ENCODE measurements around the gene BANP.
A peak's percentile ranks its signal among the peaks of the same experiment; 100 is the strongest.
"Not testable (repeated sequence)": the region's sequence is repeated elsewhere in the genome, so short reads cannot be mapped to it uniquely, and the experiment has no call there.

Gene BANP

GRCh38 chr16:87966685-87967185, 15.5 kb downstream of the BANP start:
- DNase-seq (ENCODE audit: low spot score) = no peak

DNA sequence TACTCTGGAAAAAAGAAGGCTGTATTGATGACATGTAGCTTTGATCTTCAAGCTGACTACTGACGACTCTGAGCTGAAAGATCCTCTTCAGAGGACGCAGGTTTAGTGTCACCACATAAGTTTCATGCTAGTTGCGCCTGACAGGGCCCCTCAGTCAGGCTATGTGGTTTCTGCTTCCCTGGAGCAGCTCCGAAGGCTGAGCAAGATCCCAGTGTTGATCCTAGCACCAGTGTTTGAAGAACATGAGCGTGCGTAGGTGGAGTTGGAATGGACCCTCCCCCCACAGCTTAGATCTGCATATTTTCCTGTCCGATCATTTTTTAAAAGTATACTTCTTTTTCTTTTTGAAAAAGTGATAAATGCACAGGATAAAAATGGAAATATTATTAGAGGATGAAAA, 17.3 kb downstream of the BANP start:
- peak; percentile 75 for DNase-seq (ENCODE audit: low spot score)

DNA sequence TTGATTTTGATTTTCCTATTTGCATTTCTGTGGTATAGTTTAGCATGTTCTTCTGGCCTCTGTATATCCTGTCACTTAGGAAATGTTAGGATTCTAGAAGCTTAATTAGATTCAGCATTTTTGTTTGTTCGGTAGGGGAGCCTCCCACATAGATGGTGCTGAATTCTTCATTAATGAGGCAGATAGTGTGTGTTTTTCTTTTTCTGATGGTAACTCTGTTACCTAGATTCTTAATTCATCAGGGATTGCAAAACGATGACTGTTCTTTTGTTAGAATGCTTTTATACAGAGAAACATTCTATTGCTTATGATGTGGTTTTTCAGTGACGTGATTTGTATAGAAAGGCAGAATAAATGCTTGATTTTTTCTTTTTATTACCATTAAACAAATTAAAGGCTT, 19.0 kb downstream of the BANP start:
- peak; percentile 32 for DNase-seq (ENCODE audit: low spot score)

- DNase-seq (ENCODE audit: low spot score) = no peak
Measured at GRCh38 chr16:87971933-87972332, 20.7 kb downstream of the BANP start.

DNA sequence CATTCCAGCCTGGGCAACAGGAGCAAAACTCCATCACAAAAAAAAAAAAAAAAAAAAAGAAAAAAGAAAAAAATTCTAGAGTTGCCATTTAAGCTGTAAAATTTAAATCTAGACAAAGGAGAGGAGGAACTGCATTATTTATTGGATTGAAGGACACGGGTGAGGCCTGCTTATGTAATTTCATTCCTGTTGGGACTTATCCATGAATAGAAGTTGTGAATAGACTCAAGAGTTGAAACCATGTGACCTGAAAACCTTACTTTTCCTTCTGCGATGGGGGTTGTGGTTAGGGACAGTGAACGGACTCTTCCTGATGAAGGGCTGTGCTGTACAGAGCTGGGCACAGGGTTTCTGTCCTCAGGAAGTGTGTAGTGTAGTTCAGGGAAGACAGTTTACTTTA, 22.5 kb downstream of the BANP start:
- DNase-seq (ENCODE audit: low spot score) = no peak

DNA sequence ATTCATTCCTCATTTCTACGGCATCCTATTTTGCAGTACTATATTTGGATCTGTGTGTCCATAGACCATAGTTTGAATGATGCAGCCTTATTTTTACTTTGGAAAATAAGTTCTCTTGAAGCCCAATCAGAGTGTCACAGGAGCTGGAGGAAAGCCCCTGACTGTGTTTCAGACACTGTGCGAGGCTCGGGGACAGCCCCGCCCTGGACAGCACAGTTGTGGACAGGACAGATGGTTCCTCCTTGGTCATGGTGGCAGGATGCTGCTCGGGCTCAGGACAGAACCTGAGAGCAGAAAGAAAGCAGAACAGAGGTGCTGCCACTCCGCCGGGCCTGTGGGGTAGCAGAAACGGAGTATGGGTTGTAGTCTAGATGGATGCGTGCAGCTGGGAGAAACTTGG, 22.9 kb downstream of the BANP start:
- DNase-seq (ENCODE audit: low spot score) = no peak

GRCh38 chr16:87976665-87977064, 25.4 kb downstream of the BANP start:
- no peak for DNase-seq (ENCODE audit: low spot score)

GRCh38 chr16:87978127-87978526, 26.9 kb downstream of the BANP start:
- DNase-seq (ENCODE audit: low spot score) = no peak

DNA sequence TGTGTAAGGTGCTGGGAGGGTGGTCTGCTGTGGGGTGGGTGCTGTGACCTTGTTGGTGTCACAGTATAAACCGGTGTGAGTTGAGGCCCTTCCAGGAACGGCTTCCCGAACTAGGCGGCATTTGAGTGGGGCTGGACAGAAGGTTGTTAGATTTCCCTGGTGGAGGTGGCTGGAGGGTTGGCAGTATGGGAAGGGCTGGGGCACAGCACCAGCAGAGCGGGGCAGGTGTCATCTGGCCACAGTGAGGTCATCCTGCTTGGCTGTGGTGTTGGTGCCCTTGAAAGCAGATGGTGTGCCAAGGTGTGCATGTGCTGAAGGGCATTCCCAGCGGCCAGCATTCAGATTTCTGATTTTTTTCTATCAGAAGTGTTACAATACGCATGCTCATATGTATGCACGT, 28.1 kb downstream of the BANP start:
- no peak for DNase-seq (ENCODE audit: low spot score)

DNA sequence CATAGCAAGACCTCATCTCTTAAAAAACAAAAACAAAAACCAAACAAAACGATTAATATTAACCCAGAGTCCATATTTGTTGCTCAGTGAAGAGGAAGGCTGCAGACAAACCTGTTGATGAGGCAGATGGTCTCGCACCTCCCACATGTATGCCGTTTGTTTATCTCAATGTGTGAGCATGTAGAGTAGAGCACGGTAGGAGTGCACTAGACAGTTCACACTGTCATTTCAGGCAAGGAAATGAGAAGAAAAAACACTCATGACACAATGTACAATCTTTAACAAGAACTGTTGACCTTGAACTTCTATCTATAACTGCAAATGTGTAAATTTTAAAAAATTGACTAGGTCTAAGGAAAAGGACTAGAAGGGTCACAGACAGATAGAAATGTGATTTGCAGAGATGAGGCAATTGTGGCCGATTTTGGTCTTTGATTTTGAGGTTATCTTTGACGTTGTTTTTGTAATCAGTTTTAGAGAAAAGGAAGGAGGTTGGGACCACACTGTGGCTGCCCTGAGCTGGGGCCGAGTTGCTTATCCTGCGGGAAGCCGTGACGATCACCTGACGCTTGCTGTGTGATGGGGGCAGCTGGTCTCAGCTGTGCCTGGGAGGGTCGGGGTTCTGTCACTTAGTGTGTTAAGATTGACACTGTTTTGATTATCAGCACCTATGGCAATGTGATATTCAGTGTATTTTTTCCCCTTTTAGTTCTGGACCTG, 28.8 kb downstream of the BANP start:
- not testable (repeated sequence) for DNase-seq (ENCODE audit: low spot score)

- DNase-seq (ENCODE audit: low spot score) = not testable (repeated sequence)
Measured at GRCh38 chr16:87981376-87981775, 30.1 kb downstream of the BANP start.

- no peak for DNase-seq (ENCODE audit: low spot score)
Measured at GRCh38 chr16:87982581-87983041, 31.4 kb downstream of the BANP start.

- not testable (repeated sequence) for DNase-seq (ENCODE audit: low spot score)
Measured at GRCh38 chr16:87983072-87983736, 32.0 kb downstream of the BANP start.

GRCh38 chr16:87983737-87984097, 32.5 kb downstream of the BANP start:
- not testable (repeated sequence) for DNase-seq (ENCODE audit: low spot score)

DNA sequence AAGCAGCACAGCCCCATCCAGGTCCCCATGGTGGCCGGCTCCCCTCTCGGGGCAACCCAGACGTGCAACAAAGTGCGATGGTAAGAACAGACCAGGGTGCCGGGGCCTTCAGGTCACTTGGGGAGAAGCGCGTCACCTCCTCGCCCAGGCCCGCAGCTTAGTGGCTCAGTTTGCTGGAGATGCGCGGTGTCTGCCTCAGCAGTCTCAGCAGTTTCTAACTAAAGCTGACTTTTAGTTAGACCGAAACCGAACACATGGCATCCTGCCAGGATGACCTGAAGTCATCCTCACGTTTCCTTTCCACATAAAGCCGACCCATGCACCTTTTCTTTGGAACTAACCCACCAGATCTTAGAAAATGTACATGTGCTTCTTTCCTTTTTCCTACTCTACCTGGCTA, 32.9 kb downstream of the BANP start:
- not testable (repeated sequence) for DNase-seq (ENCODE audit: low spot score)

DNA sequence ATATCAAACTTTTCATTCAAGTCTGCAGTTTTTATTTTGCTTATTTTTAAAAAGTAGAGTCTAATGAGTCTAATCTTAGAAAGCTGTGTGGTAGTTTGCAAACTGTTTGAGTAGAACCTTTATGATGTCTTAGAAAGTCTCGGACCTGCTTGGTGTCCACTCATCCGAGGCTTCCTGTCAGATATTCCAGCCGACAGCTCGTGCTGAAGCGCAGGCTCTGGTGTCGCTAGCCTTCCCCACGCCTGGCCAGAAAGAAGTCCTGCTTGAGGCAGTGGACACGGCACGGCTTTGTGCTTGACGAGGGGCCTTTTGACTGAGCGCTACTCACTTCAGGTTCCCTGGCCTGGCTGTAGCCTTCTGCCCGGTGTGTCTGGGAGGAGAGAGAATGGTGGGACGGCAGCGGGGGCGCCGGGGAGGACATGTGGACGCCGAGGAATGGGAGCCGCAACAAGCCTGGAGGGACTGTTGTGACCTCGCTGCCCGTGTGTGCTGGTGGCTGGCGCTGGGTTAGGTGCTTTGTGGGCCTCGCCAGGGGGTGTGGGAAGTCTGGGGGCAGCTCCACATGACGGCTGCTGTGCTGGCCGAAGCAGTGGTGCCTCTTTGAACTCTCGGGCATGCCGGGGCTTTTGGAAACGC, 33.5 kb downstream of the BANP start:
- no peak for DNase-seq (ENCODE audit: low spot score)

DNA sequence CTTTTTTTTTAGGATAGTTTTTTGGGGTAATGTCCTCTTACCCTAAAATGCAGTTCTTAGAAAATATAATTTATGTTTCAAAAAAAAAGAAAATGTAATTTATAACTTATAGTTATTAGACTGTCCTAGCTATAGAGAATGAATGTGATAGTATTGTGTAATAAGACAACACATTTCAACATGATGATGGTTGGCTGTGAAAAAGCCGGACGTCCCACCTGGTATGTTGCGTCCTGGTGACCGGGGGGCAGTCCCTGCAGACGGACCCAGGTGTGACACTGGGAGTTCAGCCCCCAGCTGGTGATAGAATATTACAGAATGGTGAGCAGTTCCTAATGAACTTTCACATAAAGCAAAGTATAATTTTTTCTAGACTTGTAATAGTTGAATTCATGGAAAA, 34.3 kb downstream of the BANP start:
- DNase-seq (ENCODE audit: low spot score) = not testable (repeated sequence)

DNA sequence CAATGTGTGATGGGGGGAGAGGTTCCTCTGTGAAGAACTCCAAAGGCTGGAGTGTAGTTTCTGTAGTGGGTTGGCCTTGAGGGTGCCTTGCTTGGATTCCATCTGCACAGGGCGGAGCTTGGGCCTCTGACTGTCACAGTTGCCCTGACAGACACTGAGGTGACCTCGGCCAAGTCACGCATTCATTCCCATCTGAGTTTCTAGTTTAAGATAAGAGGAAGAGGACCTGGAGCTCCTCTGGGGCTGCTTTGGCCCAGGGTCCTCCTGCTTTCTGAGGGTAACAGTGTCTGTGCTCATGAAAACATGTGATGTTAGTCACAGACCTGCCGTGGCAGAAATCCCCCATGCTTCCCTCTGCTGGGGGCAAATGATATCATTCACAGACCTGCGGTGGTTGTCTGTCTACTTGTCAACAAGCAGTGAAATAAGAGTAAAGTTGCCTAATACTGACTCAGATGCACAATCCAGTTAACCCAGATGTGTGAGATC, 35.2 kb downstream of the BANP start:
- not testable (repeated sequence) for DNase-seq (ENCODE audit: low spot score)

GRCh38 chr16:87988596-87988995, 37.4 kb downstream of the BANP start:
- DNase-seq (ENCODE audit: low spot score) = not testable (repeated sequence)

- DNase-seq (ENCODE audit: low spot score) = not testable (repeated sequence)
Measured at GRCh38 chr16:87990254-87990653, 39.0 kb downstream of the BANP start.

- not testable (repeated sequence) for DNase-seq (ENCODE audit: low spot score)
Measured at GRCh38 chr16:87992142-87992541, 40.9 kb downstream of the BANP start.

GRCh38 chr16:87993901-87994300, 42.7 kb downstream of the BANP start:
- no peak for DNase-seq (ENCODE audit: low spot score)

DNA sequence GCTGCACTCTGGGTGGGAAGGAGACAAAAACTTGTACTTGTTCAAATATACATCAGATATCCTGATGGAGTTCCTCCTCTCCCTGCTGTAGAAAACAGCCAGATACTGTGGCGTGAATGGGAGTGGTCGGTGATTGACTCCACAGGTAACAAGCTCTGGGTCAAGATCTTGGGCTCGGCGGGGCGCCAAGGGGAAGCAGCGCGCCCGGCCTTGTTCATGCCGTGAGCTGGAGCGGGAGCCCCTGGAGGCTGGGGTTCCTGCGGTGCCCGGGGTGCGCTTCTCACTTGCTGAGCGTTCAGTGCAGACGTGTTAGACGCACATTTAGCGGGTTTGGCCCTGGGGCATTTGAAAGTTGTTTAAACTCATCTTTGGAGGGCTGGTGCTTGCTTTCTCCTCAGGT, 44.4 kb downstream of the BANP start:
- DNase-seq (ENCODE audit: low spot score) = no peak

Measured in AG08396 (cell line).